ENCODE measurements around the gene CFAP69.
"Not testable (repeated sequence)": the region's sequence is repeated elsewhere in the genome, so short reads cannot be mapped to it uniquely, and the experiment has no call there.

The CFAP69 gene

DNA sequence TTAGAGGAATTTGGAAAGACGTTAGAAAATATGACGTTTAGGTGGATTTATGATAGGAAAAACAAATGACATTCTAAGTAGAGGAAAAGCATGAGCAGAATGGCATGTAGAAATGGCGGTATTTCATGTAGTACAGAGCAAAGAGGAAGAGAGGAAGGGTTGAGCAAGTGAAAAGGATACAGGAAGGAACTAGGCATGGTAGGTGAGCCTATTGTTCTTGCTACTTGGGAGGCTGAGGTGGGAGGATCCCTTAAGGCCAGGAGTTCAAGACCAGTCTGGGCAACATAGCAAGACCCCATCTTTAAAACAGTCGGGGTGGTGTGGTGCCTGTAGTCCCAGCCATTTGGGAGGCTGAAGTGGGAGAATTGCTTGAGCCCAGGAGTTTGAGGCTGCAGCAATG is 102.8 kb downstream of the CFAP69 start:
- peaks cover 0 to 14% (median 10%) of the 10 kb centered on the region in 4 experiments for H3K4me1 ChIP-seq (ENCODE audit: control extremely low read depth in 1 of 4, control insufficient read depth in 4 of 4, insufficient read depth in 4 of 4, low read length in 3 of 4)
- peaks cover 0 to 5% (median 2%) of the 10 kb centered on the region in 4 experiments for H3K36me3 ChIP-seq (ENCODE audit: control insufficient read depth in 4 of 4, insufficient read depth in 4 of 4, low read length in 3 of 4)
- peaks cover 0 to 4% (median 0%) of the 10 kb centered on the region in 5 experiments for H3K9me3 ChIP-seq (ENCODE audit: control extremely low read depth in 1 of 5, control insufficient read depth in 4 of 5, insufficient read depth in 2 of 5, low read depth in 1 of 5, low read length in 4 of 5)
- DNase-seq: peak in 1 of 3 donors; percentile 5
- POLR2A ChIA-PET: interaction anchor here (0.6 kb wide), 1 partner anchor 581 kb away, joined by 3 read pairs; no protein-coding TSS in a partner anchor
- peak overlapping the region in 1 of 2 experiments; percentile 97 for H3K27ac ChIP-seq (ENCODE audit: insufficient read depth in 1 of 2, low read depth in 1 of 2, low read length in 2 of 2, poor library complexity in 1 of 2, severe bottlenecking in 2 of 2)
- H3K4me3 ChIP-seq (ENCODE audit: control insufficient read depth in 1 of 7, extremely low read depth in 1 of 7, insufficient read depth in 4 of 7, low read depth in 2 of 7, low read length in 6 of 7): peak overlapping the region in 5 of 7 experiments; percentile 4 to 99 (median 93)
- CTCF ChIA-PET: interaction anchor here (0.6 kb wide), 1 partner anchor 87 kb away, joined by 4 read pairs; no protein-coding TSS in a partner anchor
- H3K27me3 ChIP-seq (replicated peaks in 2 of 5; ENCODE audit: control insufficient read depth in 4 of 5, insufficient read depth in 5 of 5, low read length in 4 of 5): no peaks in the 10 kb centered on the region
- WGBS (ENCODE audit: insufficient coverage): 50% methylated on average over 4 of the region's 4 CpGs

DNA sequence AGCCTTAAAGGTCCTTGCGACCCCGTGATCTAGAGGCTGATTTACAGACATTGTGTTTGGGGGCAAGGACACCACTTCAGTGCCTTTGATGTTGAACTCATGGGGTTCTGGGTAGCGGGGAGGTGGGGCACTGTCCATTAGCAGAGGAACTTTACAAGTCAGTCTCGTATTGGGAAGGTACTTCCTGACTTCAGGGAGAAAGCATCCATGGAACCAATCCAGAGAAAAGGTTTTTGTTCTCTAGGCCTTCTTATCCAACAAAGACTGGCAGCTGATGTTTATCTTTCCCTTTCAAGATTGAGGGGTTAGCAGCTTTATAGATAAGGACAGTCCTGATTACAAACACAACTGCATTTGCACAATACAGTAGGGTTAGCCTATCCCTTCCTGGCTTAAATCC is 104.3 kb downstream of the CFAP69 start:
- no peak overlapping the region for H3K27ac ChIP-seq (ENCODE audit: insufficient read depth in 1 of 2, low read depth in 1 of 2, low read length in 2 of 2, poor library complexity in 1 of 2, severe bottlenecking in 2 of 2)

DNA sequence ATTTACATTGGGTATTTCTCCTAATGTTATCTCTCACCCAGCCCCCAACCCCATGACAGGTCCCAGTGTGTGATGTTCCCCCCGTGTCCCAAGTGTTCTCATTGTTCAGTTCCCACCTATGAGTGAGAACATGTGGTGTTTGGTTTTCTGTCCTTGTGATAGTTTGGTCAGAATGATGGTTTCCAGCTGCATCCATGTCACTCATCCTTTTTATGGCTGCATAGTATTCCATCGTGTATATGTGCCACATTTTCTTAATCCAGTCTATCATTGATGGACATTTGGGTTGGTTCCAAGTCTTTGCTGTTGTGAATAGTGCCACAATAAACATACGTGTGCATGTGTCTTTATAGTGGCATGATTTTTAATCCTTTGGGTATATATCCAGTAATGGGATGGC is 105.1 kb downstream of the CFAP69 start:
- H3K27me3 ChIP-seq (replicated peaks in 2 of 5; ENCODE audit: control insufficient read depth in 4 of 5, insufficient read depth in 5 of 5, low read length in 4 of 5); H3K4me3 ChIP-seq (ENCODE audit: control insufficient read depth in 1 of 7, extremely low read depth in 1 of 7, insufficient read depth in 4 of 7, low read depth in 2 of 7, low read length in 6 of 7); POLR2A ChIA-PET; DNase-seq; H3K27ac ChIP-seq (ENCODE audit: insufficient read depth in 1 of 2, low read depth in 1 of 2, low read length in 2 of 2, poor library complexity in 1 of 2, severe bottlenecking in 2 of 2); H3K9me3 ChIP-seq (ENCODE audit: control extremely low read depth in 1 of 5, control insufficient read depth in 4 of 5, insufficient read depth in 2 of 5, low read depth in 1 of 5, low read length in 4 of 5); CTCF ChIA-PET: not testable (repeated sequence)
- Histone ChIP-seq H3K4me1 (ENCODE audit: control extremely low read depth in 1 of 4, control insufficient read depth in 4 of 4, insufficient read depth in 4 of 4, low read length in 3 of 4) (peaks cover 0 to 14% (median 10%) of the 10 kb centered on the region in 4 experiments), H3K36me3 (ENCODE audit: control insufficient read depth in 4 of 4, insufficient read depth in 4 of 4, low read length in 3 of 4) (peaks cover 3 to 14% (median 4%) of the 10 kb centered on the region in 4 experiments)
- no CpG with 5 or more reads among the region's 3 CpGs for WGBS (ENCODE audit: insufficient coverage)

More for the DNA sequence above, 104.3 kb downstream of the CFAP69 start:
- 100% methylated on average over 3 of the region's 4 CpGs for WGBS (ENCODE audit: insufficient coverage)
- Histone ChIP-seq H3K9me3 (ENCODE audit: control extremely low read depth in 1 of 5, control insufficient read depth in 4 of 5, insufficient read depth in 2 of 5, low read depth in 1 of 5, low read length in 4 of 5) (peaks cover 0 to 4% (median 0%) of the 10 kb centered on the region in 5 experiments), H3K27me3 (replicated peaks in 2 of 5; ENCODE audit: control insufficient read depth in 4 of 5, insufficient read depth in 5 of 5, low read length in 4 of 5) (no peaks in the 10 kb centered on the region), H3K36me3 (ENCODE audit: control insufficient read depth in 4 of 4, insufficient read depth in 4 of 4, low read length in 3 of 4) (peaks cover 3 to 11% (median 4%) of the 10 kb centered on the region in 4 experiments), H3K4me3 (ENCODE audit: control insufficient read depth in 1 of 7, extremely low read depth in 1 of 7, insufficient read depth in 4 of 7, low read depth in 2 of 7, low read length in 6 of 7) (no peak overlapping the region), H3K4me1 (ENCODE audit: control extremely low read depth in 1 of 4, control insufficient read depth in 4 of 4, insufficient read depth in 4 of 4, low read length in 3 of 4) (peaks cover 0 to 14% (median 10%) of the 10 kb centered on the region in 4 experiments)
- DNase-seq: no peak
- ChIA-PET POLR2A (no interaction called here), CTCF (no interaction called here)

DNA sequence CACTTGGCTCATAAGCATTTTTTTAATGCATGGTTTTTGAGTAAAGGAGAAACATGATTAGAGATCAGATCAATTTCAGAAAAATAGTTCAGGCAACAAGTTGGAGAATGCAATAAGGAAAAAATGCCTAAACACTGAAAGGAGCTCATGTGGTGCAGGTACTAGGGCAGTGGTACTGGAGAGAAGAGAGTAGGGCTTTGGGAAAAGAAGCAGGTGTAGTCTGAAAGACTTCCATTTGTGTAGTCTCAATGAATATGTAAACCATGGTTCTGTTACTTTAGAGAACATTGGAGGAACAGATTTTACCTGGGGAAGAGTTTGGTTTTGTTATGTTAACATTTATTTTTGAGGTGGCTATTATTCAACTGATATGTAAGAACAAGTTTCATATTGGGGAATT is 107.0 kb downstream of the CFAP69 start:
- POLR2A ChIA-PET: no interaction called here
- Histone ChIP-seq H3K27me3 (replicated peaks in 2 of 5; ENCODE audit: control insufficient read depth in 4 of 5, insufficient read depth in 5 of 5, low read length in 4 of 5) (no peaks in the 10 kb centered on the region), H3K36me3 (ENCODE audit: control insufficient read depth in 4 of 4, insufficient read depth in 4 of 4, low read length in 3 of 4) (peaks cover 5 to 29% (median 15%) of the 10 kb centered on the region in 4 experiments), H3K4me3 (ENCODE audit: control insufficient read depth in 1 of 7, extremely low read depth in 1 of 7, insufficient read depth in 4 of 7, low read depth in 2 of 7, low read length in 6 of 7) (no peak overlapping the region), H3K4me1 (ENCODE audit: control extremely low read depth in 1 of 4, control insufficient read depth in 4 of 4, insufficient read depth in 4 of 4, low read length in 3 of 4) (peaks cover 0 to 9% (median 7%) of the 10 kb centered on the region in 4 experiments), H3K9me3 (ENCODE audit: control extremely low read depth in 1 of 5, control insufficient read depth in 4 of 5, insufficient read depth in 2 of 5, low read depth in 1 of 5, low read length in 4 of 5) (no peaks in the 10 kb centered on the region), H3K27ac (ENCODE audit: insufficient read depth in 1 of 2, low read depth in 1 of 2, low read length in 2 of 2, poor library complexity in 1 of 2, severe bottlenecking in 2 of 2) (no peak overlapping the region)
- CTCF ChIA-PET: no interaction called here
- no peak for DNase-seq

Data from common myeloid progenitor, CD34-positive (primary cell).